PC-3 (cell line): ENCODE measurements around the gene NFKB1. TPM values are rescaled to one million over a fixed set of nuclear protein-coding genes. Genes with fewer than 3 reads are reported as not detected.

Experiments used
- ATAC-seq: fragments of 200-7000 bp; cut with Tn5 transposase; 2 replicates; pipeline ENCODE4 v1.9.1; 2020; ENCODE audit warnings: mild to moderate bottlenecking, moderate library complexity
- BruUV-seq: library from RNA; stranded (reverse); fragments of 400-500 nt; replicated peaks from 2 replicates; lab custom pipeline; 2021; lab: Mats Ljungman, UMichigan
- CTCF ChIA-PET: fragments of 300-600 bp; sonication (Branson Sonifier 250); formaldehyde crosslinking; loops from one replicate; lab custom pipeline; 2022; ENCODE audit warnings: antibody characterized with exemption; lab: Charles Lee
- POLR2A ChIA-PET: fragments of 300-600 bp; sonication (Branson Sonifier 250); formaldehyde crosslinking; loops from one replicate; lab custom pipeline; 2022; ENCODE audit warnings: antibody characterized with exemption; ENCODE audit not compliant: unreplicated experiment; lab: Charles Lee
- DNase-seq: peaks from one replicate; pipeline ENCODE4 v3.0.0-alpha.2; 2015
- H2AFZ ChIP-seq: fragments of 300-600 bp; sonication (generic); 2 replicates; pipeline ENCODE4 v1.6.0; 2016; ENCODE audit warnings: antibody characterized with exemption, low read length
- H3F3A ChIP-seq: fragments of 300-600 bp; sonication (generic); one replicate; pipeline ENCODE4 v1.6.0; 2017; ENCODE audit warnings: antibody characterized with exemption, low read length, control low read depth, mild to moderate bottlenecking; ENCODE audit not compliant: unreplicated experiment
- H3K27ac ChIP-seq: fragments of 300-600 bp; sonication (generic); 2 replicates; pipeline ENCODE4 v1.5.1; 2016; ENCODE audit warnings: mild to moderate bottlenecking, low read length
- H3K27me3 ChIP-seq: fragments of 300-600 bp; sonication (generic); 2 replicates; pipeline ENCODE4 v1.6.1; 2016; ENCODE audit warnings: low read length, mixed read lengths
- H3K36me3 ChIP-seq: fragments of 300-600 bp; sonication (generic); 2 replicates; pipeline ENCODE4 v1.6.1; 2016; ENCODE audit warnings: low read depth, mixed run types, low read length, mixed read lengths
- H3K4me1 ChIP-seq: fragments of 300-600 bp; sonication (generic); 2 replicates; pipeline ENCODE4 v1.5.1; 2016; ENCODE audit warnings: low read length; ENCODE audit not compliant: insufficient read depth
- H3K4me2 ChIP-seq: fragments of 300-600 bp; sonication (generic); 2 replicates; pipeline ENCODE4 v1.6.0; 2016; ENCODE audit warnings: low read length
- H3K4me3 ChIP-seq: fragments of 300-600 bp; sonication (generic); 2 replicates; pipeline ENCODE4 v1.5.1; 2016; ENCODE audit warnings: mild to moderate bottlenecking, low read length, mixed read lengths
- H3K79me2 ChIP-seq: fragments of 300-600 bp; sonication (generic); 2 replicates; pipeline ENCODE4 v1.6.1; 2017; ENCODE audit warnings: low read length, mixed read lengths
- H3K9ac ChIP-seq: fragments of 300-600 bp; sonication (generic); 2 replicates; pipeline ENCODE4 v1.6.0; 2016; ENCODE audit warnings: mild to moderate bottlenecking, low read length
- H3K9me2 ChIP-seq: fragments of 300-600 bp; sonication (generic); replicated peaks from 2 replicates; pipeline ENCODE4 v1.6.1; 2016; ENCODE audit warnings: mixed run types, low read length, mixed read lengths
- H3K9me3 ChIP-seq: fragments of 300-600 bp; sonication (generic); 2 replicates; pipeline ENCODE4 v1.6.1; 2016; ENCODE audit warnings: low read length, mixed read lengths
- H4K20me1 ChIP-seq: fragments of 300-600 bp; sonication (generic); 2 replicates; pipeline ENCODE4 v1.6.1; 2016; ENCODE audit warnings: low read length, mixed read lengths
- EZH2 ChIP-seq: fragments of 300-600 bp; sonication (generic); IDR thresholded peaks from one replicate; pipeline ENCODE4 v1.6.1; 2017; ENCODE audit warnings: antibody characterized with exemption, mild to moderate bottlenecking, low read length; ENCODE audit not compliant: unreplicated experiment
- EZH2phosphoT487 ChIP-seq: fragments of 300-600 bp; sonication (generic); IDR thresholded peaks from 2 replicates; pipeline ENCODE4 v1.6.1; 2018; ENCODE audit warnings: mild to moderate bottlenecking, antibody characterized with exemption, low read length, borderline replicate concordance
- intact Hi-C: fragments of 100-400 bp; cut with micrococcal nuclease; formaldehyde crosslinking; loops from 2 replicates; pipeline ENCODE4 v1.9.0; 2023
- total RNA-seq: library from RNA; depleted of rRNA; stranded (reverse); fragments of >200 nt; gene quantifications from 2 replicates; pipeline ENCODE4 v1.2.3, GENCODE V29; 2014
- TF ChIP-seq, protein P1 (sequence below): fragments of 300-600 bp; sonication (generic); conservative IDR thresholded peaks from 2 replicates; pipeline ENCODE4 v1.5.1; 2017; ENCODE audit warnings: antibody characterized with exemption, low read depth, mild to moderate bottlenecking, low read length

The NFKB1 gene
- total RNA-seq, 1 experiment from 2014 or later, result 22.2 TPM

DNA sequence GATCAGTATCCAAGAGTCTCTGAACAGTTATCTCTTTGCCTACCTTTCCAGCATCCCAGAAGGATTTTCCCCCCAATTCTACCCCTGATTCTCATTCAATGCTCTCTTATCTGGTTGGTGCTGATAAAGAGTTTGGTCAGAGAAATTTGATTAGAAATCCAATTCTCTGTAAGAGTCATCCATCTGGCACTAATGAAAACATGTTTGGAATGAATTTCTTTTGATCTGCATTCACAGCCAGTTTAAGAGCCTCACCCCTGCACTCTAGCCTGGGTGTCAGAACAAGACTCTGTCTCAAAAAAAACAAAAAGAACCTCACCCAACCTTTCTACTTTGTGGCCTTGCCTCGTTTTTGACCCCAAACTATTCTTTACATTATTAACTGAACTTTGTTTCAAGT is 137.5 kb downstream of the NFKB1 start:
- CTCF ChIA-PET, result no interaction called here
- ATAC-seq, result no peak
- no TSS peak for BruUV-seq

DNA sequence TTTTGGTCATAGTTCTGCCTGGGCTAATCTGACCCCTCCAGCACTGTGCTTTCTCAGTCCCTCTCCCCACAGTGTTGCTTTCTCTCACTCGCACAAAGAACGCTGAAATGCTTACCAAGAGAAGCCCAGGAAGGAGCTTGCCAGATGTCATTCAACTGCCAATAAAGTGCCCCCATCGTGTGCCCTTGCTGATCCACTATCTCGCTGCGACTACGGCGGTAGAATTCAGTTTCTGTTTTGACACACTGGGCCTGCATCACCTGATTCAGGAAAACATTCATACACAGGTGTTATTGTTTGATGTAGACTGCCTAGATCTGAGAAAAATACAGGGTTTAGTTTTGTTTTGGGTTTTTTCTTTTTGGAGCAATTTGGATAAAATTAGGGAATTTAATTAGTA is 138.4 kb downstream of the NFKB1 start:
- Histone ChIP-seq H3K4me2 (no peak overlapping the region), H4K20me1 (no peaks in the 10 kb centered on the region), H3K27ac (no peak overlapping the region), H3K4me1 (peaks cover 18% of the 10 kb centered on the region), H3K4me3 (no peak overlapping the region), H3K9me2 (no peaks in the 10 kb centered on the region), H3K27me3 (no peaks in the 10 kb centered on the region), H3K9ac (no peak overlapping the region), H3F3A (no peaks in the 10 kb centered on the region), H3K36me3 (no peaks in the 10 kb centered on the region), H2AFZ (no peak overlapping the region), H3K9me3 (no peaks in the 10 kb centered on the region), H3K79me2 (no peaks in the 10 kb centered on the region)
- no TSS peak for BruUV-seq
- ChIA-PET POLR2A (no interaction called here), CTCF (interaction anchor here (0.5 kb wide), 1 partner anchor 365 kb away, joined by 7 read pairs; no protein-coding TSS in a partner anchor)
- DNase-seq (no peak), ATAC-seq (no peak)
- intact Hi-C loops, result no loop called here
- TF ChIP-seq, protein P1, sequence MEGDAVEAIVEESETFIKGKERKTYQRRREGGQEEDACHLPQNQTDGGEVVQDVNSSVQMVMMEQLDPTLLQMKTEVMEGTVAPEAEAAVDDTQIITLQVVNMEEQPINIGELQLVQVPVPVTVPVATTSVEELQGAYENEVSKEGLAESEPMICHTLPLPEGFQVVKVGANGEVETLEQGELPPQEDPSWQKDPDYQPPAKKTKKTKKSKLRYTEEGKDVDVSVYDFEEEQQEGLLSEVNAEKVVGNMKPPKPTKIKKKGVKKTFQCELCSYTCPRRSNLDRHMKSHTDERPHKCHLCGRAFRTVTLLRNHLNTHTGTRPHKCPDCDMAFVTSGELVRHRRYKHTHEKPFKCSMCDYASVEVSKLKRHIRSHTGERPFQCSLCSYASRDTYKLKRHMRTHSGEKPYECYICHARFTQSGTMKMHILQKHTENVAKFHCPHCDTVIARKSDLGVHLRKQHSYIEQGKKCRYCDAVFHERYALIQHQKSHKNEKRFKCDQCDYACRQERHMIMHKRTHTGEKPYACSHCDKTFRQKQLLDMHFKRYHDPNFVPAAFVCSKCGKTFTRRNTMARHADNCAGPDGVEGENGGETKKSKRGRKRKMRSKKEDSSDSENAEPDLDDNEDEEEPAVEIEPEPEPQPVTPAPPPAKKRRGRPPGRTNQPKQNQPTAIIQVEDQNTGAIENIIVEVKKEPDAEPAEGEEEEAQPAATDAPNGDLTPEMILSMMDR, result no peak
- no peak for TF ChIP-seq EZH2
- TF ChIP-seq EZH2phosphoT487, result no peak

More for the DNA sequence above, 137.5 kb downstream of the NFKB1 start:
- Histone ChIP-seq H3K9ac (no peak overlapping the region), H3K27ac (no peak overlapping the region), H3K27me3 (no peaks in the 10 kb centered on the region), H2AFZ (no peak overlapping the region), H3K9me3 (no peaks in the 10 kb centered on the region), H3K4me2 (no peak overlapping the region), H3K4me3 (no peak overlapping the region), H3K9me2 (no peaks in the 10 kb centered on the region), H3F3A (no peaks in the 10 kb centered on the region), H3K36me3 (no peaks in the 10 kb centered on the region), H3K79me2 (no peaks in the 10 kb centered on the region), H4K20me1 (no peaks in the 10 kb centered on the region), H3K4me1 (peaks cover 18% of the 10 kb centered on the region)
- TF ChIP-seq EZH2 (no peak), EZH2phosphoT487 (no peak)
- TF ChIP-seq, protein P1, result no peak
- no peak for DNase-seq
- intact Hi-C loops, result no loop called here
- POLR2A ChIA-PET, result no interaction called here

DNA sequence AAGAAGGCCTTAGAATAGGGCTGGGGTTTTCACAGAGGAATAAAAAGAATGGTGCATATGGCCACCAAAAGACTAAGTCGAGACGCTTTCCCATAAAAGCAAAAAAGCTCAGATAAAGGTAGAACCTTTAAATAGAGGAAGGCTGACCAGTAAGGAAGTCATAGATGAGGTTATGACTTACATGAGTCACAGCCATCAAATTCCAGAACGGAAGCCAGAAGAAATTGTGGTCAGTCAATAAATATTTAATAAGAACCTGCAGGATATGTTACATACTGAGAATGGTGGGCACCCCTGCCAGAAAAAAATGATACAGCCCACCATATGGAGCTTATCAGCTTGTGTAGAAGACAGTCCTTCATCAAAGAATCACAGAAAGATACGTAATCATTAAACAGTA is 139.5 kb downstream of the NFKB1 start:
- Histone ChIP-seq H3K4me3 (no peak overlapping the region), H3F3A (no peaks in the 10 kb centered on the region), H2AFZ (no peak overlapping the region), H3K27me3 (no peaks in the 10 kb centered on the region), H3K27ac (peak overlapping the region; percentile 80), H3K79me2 (no peaks in the 10 kb centered on the region), H4K20me1 (no peaks in the 10 kb centered on the region), H3K9ac (peak overlapping the region; percentile 26; the same call in 1 of the 2 replicates), H3K9me3 (no peaks in the 10 kb centered on the region), H3K4me1 (peaks cover 18% of the 10 kb centered on the region), H3K36me3 (no peaks in the 10 kb centered on the region), H3K4me2 (peak overlapping the region; percentile 61), H3K9me2 (no peaks in the 10 kb centered on the region)
- TF ChIP-seq EZH2 (no peak), EZH2phosphoT487 (no peak)
- TF ChIP-seq, protein P1, result no peak
- peak; percentile 90 for ATAC-seq
- ChIA-PET POLR2A (no interaction called here), CTCF (interaction anchor here (0.6 to 1.0 kb wide), 2 partner anchors 20 to 210 kb away, joined by 6 to 10 read pairs; no protein-coding TSS in a partner anchor)
- intact Hi-C loops, result loop anchor here (5.0 kb wide), 1 partner anchor 117 kb away; no protein-coding TSS in a partner anchor
- peak; percentile 81 for DNase-seq
- BruUV-seq, result no TSS peak
